Fibroblast of gingiva (primary cell): ENCODE results near the gene SEPTIN1.
"Not testable (repeated sequence)": the region's sequence is repeated elsewhere in the genome, so short reads cannot be mapped to it uniquely, and the experiment has no call there.

ENCODE experiments used
- DNase-seq: peaks from one replicate; pipeline ENCODE4 v3.0.0-alpha.2; 2011; ENCODE audit warnings: low read depth

SEPTIN1 gene

DNA sequence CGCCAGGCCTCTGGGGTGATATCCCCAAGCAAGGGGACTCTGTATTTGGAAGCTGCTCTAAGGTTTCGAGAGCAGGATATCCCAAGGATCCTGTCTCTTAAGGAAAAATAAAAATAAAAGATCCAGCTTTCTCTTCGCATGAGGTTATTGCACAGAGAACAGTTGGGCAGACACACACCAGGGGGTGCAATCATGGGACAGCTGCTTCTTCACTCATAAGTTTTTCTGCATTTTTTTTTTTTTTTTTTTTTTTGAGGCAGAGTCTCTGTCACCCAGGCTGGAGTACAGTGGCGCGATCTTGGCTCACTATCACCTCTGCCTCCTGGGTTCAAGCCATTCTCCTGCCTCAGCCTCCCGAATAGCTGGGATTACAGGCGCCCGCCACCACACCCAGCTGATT, 40.4 kb downstream of the SEPTIN1 start:
- not testable (repeated sequence) for DNase-seq

DNA sequence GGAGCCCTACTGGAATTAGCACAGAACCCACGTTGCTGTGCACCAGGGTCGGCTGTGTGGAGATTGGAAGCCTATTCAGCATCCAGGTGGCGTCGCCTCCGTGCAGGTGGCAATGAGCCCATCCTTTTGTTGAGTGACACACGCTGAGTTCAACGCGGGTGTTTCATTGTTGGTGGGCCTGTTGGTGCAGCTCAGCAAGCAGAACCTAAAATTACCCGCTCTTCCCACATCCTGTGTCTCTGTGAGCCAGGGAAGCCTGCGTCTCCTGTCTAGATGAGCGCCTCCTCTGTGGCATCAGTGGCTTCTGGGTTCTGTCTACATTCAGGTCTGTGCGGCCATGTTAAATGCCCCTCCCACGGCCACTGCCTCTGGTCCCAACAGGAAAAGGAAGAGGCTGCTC, 41.7 kb downstream of the SEPTIN1 start:
- DNase-seq: no peak

DNA sequence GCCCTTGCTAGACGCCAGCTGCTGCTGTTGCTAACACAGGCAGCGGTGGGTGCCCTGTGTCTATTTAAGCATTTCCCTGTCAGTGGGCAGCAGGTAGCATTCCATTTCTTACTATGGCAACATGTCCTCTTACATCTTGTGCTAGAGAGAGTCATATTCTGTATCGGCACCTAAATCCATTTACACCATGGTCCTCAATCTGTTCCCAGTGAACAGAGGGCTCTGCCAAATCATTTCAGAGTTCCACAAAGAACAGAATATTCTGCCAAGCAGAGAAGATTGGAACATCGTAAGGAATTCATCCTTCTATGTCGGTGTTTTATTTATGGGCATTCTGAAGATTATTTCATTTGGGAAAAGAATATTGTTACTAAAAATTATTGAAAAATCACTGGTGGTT, 43.6 kb downstream of the SEPTIN1 start:
- not testable (repeated sequence) for DNase-seq

DNA sequence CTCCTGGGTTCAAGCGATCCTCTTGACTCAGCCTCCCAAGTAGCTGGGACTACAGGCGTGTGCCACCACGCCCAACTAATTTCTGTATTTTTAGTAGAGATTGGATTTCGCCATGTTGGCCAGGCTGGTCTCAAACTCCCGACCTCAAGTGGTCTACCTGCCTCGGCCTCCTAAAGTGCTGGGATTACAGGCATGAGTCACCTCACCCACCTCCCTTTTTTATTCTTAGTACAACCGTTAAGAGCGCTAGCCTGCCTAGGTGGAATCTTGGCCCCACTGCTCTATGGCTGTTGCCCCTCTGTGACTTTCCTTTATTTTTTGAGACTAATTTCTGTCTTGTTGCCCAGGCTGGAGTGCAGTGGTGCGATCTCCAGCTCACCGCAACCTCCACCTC, 44.4 kb downstream of the SEPTIN1 start:
- not testable (repeated sequence) for DNase-seq

DNA sequence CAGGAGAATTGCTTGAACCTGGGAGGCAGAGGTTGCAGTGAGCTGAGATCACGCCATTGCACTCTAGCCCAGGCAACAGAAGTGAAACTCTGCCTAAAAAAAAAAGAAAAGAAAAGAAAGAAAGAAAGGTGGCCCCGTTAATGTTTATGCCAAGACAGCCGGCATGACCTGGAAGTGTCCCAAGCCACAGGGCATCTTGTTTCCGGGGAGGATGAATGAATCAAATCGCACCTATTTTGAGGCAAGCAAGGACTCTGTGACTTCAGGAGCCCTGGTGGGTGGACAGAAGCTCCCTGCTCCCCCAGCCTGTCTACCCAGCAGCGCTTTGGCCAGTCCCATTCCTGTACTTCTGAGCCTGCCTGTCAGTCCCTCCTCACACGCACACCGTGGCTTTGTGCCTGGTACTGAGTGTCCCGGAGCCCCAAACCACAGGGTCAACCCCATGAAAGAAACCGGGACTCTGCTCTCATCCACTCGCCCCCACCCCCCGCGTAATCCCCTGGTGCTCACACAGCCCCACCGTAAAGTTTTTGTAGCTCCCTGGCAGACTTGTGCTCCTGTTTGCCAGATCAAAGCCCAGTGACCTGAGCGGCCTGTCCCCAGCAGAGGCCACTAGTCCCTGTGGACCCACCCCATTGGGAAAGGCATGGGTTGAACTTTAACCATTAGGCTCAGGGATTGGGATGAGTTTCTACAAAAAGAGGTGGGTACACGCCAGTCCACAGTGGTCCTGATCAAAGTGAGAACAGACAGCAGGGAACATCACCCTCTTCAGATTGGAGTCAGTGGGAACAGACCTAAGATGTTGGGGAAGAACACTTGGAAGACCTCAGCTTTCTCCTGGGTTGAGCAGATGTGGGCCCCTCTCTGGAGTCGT, 46.5 kb downstream of the SEPTIN1 start:
- DNase-seq: peak; percentile 38

DNA sequence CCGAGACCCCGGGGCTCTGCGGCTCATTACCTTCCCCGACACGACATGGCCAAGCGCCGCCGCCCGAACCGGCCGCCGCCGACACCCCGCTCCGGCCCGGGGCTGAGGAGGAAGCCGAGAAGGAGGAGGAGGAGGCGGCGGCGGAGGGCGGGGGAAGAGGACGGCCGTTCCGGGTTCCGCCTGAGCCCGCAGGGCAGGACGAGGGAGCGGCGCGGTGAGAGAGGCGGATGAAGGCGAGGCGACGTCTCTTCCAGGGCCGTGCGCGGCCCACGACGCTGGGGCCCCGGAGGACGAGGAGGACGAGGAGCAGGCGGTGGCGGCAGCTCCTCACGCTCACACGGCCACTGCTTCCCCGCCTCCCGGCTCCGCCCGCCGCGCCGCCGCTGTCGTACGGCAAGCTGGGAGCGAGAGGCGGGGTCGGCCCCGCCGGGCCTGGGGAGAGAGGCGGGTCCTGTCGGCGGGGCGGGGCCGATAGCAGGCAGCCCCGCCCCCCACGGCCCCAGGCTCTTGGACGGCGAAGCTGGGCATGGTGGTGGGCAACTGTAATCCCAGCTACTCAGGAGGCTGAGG, 47.2 kb downstream of the SEPTIN1 start:
- DNase-seq: peak; percentile 73

DNA sequence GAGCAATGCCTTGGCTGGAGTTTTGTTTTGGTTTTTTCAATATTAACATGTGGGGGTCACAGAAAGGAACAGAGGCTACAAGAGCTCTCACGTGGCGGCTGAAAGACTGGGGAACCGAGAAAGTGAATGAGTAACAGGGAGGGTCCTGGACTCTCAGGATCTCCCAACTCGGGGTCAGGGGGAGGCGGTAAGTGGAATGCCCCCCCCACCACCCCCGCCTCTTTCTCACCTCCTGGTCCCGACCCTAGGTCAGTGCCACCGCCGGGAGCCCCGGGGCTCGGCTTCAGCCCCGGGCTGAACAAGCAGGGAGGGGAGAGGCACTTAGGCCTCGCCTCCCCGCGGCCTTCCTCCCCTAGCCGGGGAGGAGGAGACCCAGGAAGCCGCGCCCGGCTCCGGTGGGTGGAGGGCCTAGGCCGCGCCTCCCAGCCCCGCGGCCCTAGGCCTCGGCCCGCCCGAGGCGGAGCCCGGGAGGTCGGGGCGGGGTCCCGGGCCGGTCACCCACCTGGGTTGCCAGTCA, 47.8 kb downstream of the SEPTIN1 start:
- DNase-seq: peak; percentile 76
